Bronchial epithelial cell (primary cell): ENCODE measurements around the gene ANKRD52. TPM values are rescaled to one million over a fixed set of nuclear protein-coding genes. Genes with fewer than 3 reads are reported as not detected.
A peak's percentile ranks its signal among the peaks of the same experiment; 100 is the strongest.

Source experiments
- DNase-seq: peaks from one replicate; pipeline ENCODE4 v3.0.0-alpha.2; 2010; ENCODE audit warnings: low read depth
- FAIRE-seq: peaks from 2 replicates; lab custom pipeline; 2011; peaks lifted over from hg19 to GRCh38; lab: Jason Lieb, UNC
- H3K27me3 ChIP-seq: 2 replicates; pipeline ENCODE4 v1.5.1; 2011; ENCODE audit warnings: low read length; ENCODE audit not compliant: control insufficient read depth, insufficient read depth
- H3K36me3 ChIP-seq: 2 replicates; pipeline ENCODE4 v1.5.1; 2011; ENCODE audit warnings: low read length; ENCODE audit not compliant: control insufficient read depth, insufficient read depth
- H3K4me3 ChIP-seq: 2 replicates; pipeline ENCODE4 v1.5.1; 2011; ENCODE audit warnings: mild to moderate bottlenecking, low read depth, low read length, control low read depth
- total RNA-seq: library from RNA; depleted of rRNA; stranded (reverse); fragments of >200 nt; gene quantifications from 2 replicates; pipeline ENCODE4 v1.2.1, GENCODE V29; 2014
- TF ChIP-seq, protein P1 (sequence below): IDR thresholded peaks from 2 replicates; pipeline ENCODE4 v1.5.1; 2011; ENCODE audit warnings: mild to moderate bottlenecking, moderate library complexity, low read length, control low read depth, inconsistent platforms; ENCODE audit not compliant: insufficient read depth, severe bottlenecking

Gene ANKRD52
- total RNA-seq, 1 donor from 2014 or later = 6.8 TPM

DNA sequence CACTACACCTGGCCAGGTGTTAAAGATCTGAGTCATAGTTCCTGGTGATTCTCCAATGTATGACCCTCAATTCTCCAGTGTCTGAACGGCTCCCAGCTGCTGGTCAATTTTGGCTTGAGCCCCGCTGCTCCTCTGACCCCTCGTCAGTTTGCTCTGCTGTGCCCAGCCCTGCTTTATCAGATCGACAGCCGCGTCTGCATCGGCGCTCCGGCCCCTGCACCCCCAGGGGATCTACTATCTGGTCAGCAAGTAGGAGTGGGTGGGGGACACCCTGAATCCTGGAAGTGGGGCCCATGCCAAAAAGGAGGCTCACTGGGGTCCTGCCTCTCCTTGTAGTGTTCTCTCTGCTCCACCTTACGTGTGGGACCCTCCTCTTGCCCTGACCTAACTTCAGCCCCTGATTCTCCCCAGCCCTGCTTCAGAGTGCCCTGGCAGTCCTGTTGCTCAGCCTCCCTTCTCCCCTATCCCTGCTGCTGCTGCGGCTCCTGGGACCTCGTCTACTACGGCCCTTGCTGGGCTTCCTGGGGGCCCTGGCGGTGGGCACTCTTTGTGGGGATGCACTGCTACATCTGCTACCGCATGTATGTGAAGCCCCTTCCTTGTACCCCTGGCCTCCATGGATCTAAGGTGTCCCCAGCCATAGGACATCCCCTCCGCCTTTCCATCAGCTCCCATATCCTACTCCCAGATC is 23.3 kb downstream of the ANKRD52 start:
- no peaks in the 10 kb centered on the region for H3K36me3 ChIP-seq
- H3K4me3 ChIP-seq = no peak overlapping the region
- H3K27me3 ChIP-seq = no peaks in the 10 kb centered on the region
- DNase-seq (peak; percentile 18), FAIRE-seq (no peak)
- TF ChIP-seq, protein P1, sequence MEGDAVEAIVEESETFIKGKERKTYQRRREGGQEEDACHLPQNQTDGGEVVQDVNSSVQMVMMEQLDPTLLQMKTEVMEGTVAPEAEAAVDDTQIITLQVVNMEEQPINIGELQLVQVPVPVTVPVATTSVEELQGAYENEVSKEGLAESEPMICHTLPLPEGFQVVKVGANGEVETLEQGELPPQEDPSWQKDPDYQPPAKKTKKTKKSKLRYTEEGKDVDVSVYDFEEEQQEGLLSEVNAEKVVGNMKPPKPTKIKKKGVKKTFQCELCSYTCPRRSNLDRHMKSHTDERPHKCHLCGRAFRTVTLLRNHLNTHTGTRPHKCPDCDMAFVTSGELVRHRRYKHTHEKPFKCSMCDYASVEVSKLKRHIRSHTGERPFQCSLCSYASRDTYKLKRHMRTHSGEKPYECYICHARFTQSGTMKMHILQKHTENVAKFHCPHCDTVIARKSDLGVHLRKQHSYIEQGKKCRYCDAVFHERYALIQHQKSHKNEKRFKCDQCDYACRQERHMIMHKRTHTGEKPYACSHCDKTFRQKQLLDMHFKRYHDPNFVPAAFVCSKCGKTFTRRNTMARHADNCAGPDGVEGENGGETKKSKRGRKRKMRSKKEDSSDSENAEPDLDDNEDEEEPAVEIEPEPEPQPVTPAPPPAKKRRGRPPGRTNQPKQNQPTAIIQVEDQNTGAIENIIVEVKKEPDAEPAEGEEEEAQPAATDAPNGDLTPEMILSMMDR = no peak

DNA sequence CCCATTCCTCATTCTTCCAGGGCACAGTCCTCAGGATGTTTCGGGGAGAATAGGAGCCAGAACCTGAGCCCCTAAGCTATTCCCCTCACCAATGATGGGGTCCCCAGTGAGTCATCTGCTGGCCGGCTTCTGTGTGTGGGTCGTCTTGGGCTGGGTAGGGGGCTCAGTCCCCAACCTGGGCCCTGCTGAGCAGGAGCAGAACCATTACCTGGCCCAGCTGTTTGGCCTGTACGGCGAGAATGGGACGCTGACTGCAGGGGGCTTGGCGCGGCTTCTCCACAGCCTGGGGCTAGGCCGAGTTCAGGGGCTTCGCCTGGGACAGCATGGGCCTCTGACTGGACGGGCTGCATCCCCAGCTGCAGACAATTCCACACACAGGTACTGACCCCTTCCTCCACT is 27.0 kb downstream of the ANKRD52 start:
- DNase-seq (no peak), FAIRE-seq (no peak)
- Histone ChIP-seq H3K36me3 (peaks cover under 1% of the 10 kb centered on the region), H3K4me3 (no peak overlapping the region), H3K27me3 (no peaks in the 10 kb centered on the region)
- TF ChIP-seq, protein P1 = no peak

DNA sequence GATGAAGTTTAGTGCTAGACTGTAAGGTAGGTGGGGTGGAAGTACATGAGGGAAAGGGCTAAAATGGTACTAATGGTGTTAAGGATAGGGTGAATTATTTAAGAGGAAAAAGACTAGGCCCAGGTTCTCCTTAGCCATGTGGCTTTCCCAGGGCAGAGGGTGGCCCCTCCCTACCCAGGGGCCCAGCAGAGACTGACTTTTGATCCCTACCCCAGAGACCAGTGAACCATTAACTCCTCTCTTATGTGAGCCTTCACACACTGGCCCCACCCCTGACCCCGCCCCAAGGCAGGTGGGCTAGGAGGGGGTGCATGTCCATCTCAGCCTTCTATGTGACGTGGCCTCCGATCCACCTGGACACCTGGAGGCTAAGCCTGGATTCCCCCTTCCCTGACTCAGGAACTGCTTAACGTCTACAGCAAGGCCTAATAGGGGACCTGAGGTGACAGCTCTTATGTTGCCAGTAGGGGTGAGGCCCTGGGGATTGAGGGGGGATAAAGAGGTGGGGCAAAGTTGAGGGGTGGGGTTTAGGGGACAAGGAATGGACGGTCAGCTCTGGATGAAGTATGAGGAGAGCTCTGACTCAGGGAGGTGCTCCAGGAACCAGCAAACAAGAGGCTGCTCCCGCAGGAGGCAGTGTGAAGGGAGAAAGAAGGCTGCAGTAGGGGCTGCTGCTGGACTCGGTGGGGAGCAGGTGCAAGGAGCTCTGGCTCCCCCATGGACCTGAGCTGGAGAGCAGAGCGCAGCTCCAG is 27.6 kb downstream of the ANKRD52 start:
- TF ChIP-seq, protein P1 = no peak
- Histone ChIP-seq H3K27me3 (no peaks in the 10 kb centered on the region), H3K4me3 (no peak overlapping the region), H3K36me3 (peaks cover 2% of the 10 kb centered on the region)
- no peak for DNase-seq
- FAIRE-seq = no peak

DNA sequence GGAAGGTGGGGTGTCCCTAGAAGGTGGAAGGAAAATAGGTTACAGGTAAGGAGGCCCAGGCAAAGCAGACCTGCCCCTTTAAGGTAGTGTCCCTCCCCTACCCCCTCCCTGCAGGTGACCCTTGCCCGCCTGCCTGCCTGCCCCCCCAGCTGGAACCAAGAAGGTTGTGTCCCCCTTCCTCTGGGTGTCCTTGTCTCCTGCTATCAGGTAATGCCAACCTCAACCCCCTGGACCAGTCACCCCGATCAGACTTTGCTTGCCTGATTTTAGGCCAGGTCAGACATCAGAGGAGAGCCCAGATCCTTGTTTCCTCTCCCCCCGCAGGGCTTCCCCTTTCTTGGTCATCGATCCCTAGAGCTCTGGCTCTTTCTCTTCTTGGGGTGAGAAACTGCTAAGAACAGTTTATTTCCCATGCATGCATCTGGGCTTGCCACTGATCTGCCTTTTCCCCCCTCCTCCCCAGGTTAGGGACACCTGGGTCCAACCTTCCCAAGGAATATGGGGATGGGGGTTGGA is 28.2 kb downstream of the ANKRD52 start, which contains the start of gene SLC39A5:
Gene SLC39A5, plus strand, starts transcription at position 136 of the 516 bp plus-strand sequence. CDS start 1,224 bp downstream, outside the sequence.
- H3K36me3 ChIP-seq = peaks cover 2% of the 10 kb centered on the region
- FAIRE-seq = no peak
- no peaks in the 10 kb centered on the region for H3K27me3 ChIP-seq
- TF ChIP-seq, protein P1 = no peak
- H3K4me3 ChIP-seq = no peak within 1 kb of the TSS
- no peak for DNase-seq

DNA sequence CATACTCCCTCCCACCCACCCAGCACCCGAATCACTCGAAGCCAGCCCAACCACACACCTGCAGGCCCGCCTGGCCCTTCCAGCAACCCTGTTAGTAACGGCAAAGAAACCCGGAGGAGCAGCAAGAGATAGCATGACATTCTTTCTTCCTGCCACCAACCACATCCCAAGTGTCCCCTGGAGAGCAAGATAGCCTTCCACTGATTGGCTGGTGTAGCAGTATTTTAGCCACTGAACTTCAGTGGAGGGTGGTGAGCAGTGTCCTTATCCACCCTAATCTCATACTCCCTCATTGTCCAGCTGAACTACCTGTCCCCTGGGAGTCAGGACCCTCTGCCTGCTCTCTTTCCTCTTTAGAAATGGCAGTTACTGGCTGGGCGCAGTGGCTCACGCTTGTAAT is 29.1 kb downstream of the ANKRD52 start:
- no peak for FAIRE-seq
- TF ChIP-seq, protein P1 = no peak
- H3K36me3 ChIP-seq = peaks cover 2% of the 10 kb centered on the region
- no peak overlapping the region for H3K4me3 ChIP-seq
- DNase-seq = no peak
- no peaks in the 10 kb centered on the region for H3K27me3 ChIP-seq
